KMS-11 (cell line): ENCODE results near the gene CLEC4G.

Experiments used
- H2AFZ ChIP-seq: fragments of 200-600 bp; sonication (generic); 2 replicates; pipeline ENCODE4 v1.6.1; 2016; ENCODE audit warnings: antibody characterized with exemption, mixed run types, low read depth
- H3K27ac ChIP-seq: fragments of 200-600 bp; sonication (generic); 2 replicates; pipeline ENCODE4 v1.6.1; 2016; ENCODE audit warnings: mild to moderate bottlenecking, mixed run types
- H3K27me3 ChIP-seq: fragments of 200-600 bp; sonication (generic); 2 replicates; pipeline ENCODE4 v1.6.1; 2017; ENCODE audit warnings: mild to moderate bottlenecking, low read depth, mixed run types, moderate library complexity; ENCODE audit not compliant: insufficient read depth
- H3K36me3 ChIP-seq: fragments of 200-600 bp; sonication (generic); 2 replicates; pipeline ENCODE4 v1.6.1; 2017; ENCODE audit warnings: mild to moderate bottlenecking, mixed run types; ENCODE audit not compliant: insufficient read depth
- H3K4me1 ChIP-seq: fragments of 200-600 bp; sonication (generic); 2 replicates; pipeline ENCODE4 v1.6.1; 2016; ENCODE audit warnings: mild to moderate bottlenecking, low read depth, mixed run types; ENCODE audit not compliant: poor library complexity, severe bottlenecking
- H3K4me2 ChIP-seq: fragments of 200-600 bp; sonication (generic); 2 replicates; pipeline ENCODE4 v1.7.0; 2016; ENCODE audit warnings: mild to moderate bottlenecking, mixed run types
- H3K4me3 ChIP-seq: fragments of 200-600 bp; sonication (generic); IDR thresholded peaks from 2 replicates; pipeline ENCODE4 v1.6.1; 2017; ENCODE audit warnings: low read depth, low read length, mixed read lengths; ENCODE audit not compliant: insufficient read depth
- H3K79me2 ChIP-seq: fragments of 200-600 bp; sonication (generic); 2 replicates; pipeline ENCODE4 v1.6.1; 2016; ENCODE audit warnings: low read depth, mixed run types; ENCODE audit not compliant: insufficient read depth
- H3K9ac ChIP-seq: fragments of 200-600 bp; sonication (generic); 2 replicates; pipeline ENCODE4 v1.6.1; 2016; ENCODE audit warnings: mild to moderate bottlenecking, mixed run types
- H4K20me1 ChIP-seq: fragments of 200-600 bp; sonication (generic); 2 replicates; pipeline ENCODE4 v1.6.1; 2016; ENCODE audit warnings: mild to moderate bottlenecking, mixed run types; ENCODE audit not compliant: insufficient read depth
- CTCF ChIP-seq: fragments of 200-600 bp; sonication (generic); conservative IDR thresholded peaks from 2 replicates; pipeline ENCODE4 v1.6.1; 2017; ENCODE audit warnings: low read depth, mild to moderate bottlenecking, antibody characterized with exemption, low read length, moderate library complexity, mixed read lengths

The CLEC4G gene

DNA sequence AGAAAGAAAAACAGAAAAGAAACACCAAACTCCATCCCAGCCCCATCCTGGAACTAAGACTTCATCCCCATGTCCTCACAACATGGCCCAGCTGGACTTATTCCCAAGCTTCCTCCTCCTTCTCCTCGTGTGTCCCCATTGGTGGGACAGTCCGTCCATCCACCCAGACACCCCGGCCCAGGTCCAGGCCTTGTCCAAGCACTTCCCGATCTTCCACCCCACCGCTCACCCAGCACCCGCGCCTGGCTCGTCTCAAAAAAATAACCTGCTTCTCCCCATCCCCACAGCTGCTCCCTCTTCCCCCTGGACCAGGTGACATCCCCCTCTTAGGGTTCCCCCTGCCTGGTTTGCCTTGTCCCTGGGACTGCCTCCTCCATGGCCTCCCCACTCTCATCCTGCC is 28.6 kb downstream of the CLEC4G start:
- Histone ChIP-seq H3K79me2 (no peaks in the 10 kb centered on the region), H2AFZ (no peak overlapping the region), H3K4me2 (no peak overlapping the region), H3K9ac (no peak overlapping the region), H4K20me1 (no peaks in the 10 kb centered on the region), H3K4me3 (no peak overlapping the region), H3K4me1 (no peaks in the 10 kb centered on the region), H3K27me3 (peaks cover 43% of the 10 kb centered on the region), H3K27ac (no peak overlapping the region), H3K36me3 (no peaks in the 10 kb centered on the region)
- TF ChIP-seq CTCF = no peak

DNA sequence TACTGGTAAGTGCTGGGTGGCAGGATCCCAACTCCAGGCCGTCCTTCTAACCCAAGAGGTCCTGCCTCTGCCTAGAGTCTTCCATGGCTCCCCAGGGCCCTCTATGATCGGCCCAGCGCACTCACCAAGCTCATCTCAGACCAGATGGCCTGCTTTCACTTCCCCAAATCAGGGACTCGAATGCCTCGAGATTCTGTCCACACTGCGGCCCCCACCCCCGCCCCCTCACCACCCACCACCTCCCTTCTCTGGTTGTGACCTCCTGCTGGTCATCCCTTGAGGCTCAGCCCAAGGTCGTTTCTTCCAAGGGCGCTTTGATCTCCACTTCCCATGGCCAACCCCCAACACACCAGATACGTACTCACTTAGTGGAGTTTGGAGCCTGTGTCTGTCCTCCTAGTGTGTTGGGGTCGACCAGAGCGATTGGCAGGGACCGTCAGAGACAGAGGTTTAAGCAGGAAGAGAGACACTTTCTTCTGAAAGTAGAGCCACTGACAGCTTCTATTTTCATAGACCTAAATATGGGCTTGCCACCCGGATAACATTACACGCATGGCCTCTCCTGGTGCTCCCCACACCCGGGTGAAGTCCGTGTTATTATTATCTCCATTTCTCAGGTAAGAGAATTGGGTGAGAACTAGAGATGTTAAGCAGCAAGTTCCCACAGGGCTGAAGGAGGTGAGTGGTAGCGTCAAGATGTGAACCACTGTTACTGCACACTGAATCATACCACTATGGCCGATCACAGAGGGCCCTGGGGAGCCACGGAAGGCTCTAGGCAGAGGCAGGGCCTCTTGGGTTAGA is 30.1 kb downstream of the CLEC4G start, which contains the start of gene FCER2:
Gene FCER2 (minus strand): TSS at position 478 of the 804 bp plus-strand sequence. CDS start 2,371 bp downstream, outside the sequence.
- Histone ChIP-seq H3K27ac (no peak within 1 kb of the TSS), H3K4me1 (no peaks in the 10 kb centered on the region), H3K9ac (no peak within 1 kb of the TSS), H3K4me2 (no peak within 1 kb of the TSS), H3K27me3 (peaks cover 46% of the 10 kb centered on the region), H3K36me3 (no peaks in the 10 kb centered on the region), H3K4me3 (no peak within 1 kb of the TSS), H3K79me2 (no peaks in the 10 kb centered on the region), H4K20me1 (no peaks in the 10 kb centered on the region), H2AFZ (no peak within 1 kb of the TSS)
- TF ChIP-seq CTCF = no peak

DNA sequence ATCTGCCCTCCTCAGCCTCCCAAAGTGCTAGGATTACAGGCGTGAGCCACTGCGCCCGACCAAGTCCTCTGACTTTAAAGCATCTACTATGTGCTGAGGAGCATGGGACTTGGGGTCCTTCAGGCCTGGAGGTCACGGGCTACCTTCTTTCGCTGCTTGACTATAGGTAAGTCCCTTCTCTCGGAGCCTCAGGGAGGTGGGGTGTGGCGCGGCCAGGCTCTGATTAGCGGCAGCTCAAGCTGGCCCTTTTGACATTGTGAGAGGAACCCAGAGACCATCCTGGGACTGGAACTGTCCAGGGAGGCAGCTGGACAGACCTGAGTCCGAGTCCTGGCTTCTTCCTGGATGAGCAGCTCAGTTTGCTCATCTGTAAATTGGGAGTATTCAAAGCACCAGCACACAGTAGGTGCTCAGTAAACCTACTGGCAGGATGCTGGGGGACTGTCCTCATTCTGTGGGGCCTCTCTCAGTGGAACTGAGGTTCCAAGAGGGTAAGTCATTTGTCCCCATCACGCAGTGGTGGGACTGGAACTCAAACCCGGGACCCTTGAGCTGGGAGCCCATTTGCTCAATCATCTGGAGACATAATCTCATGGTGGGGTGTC is 30.8 kb downstream of the CLEC4G start:
- Histone ChIP-seq H3K4me3 (no peak overlapping the region), H3K9ac (no peak overlapping the region), H2AFZ (no peak overlapping the region), H3K4me2 (no peak overlapping the region), H4K20me1 (no peaks in the 10 kb centered on the region), H3K4me1 (no peaks in the 10 kb centered on the region), H3K27me3 (peaks cover 48% of the 10 kb centered on the region), H3K27ac (no peak overlapping the region), H3K79me2 (no peaks in the 10 kb centered on the region), H3K36me3 (no peaks in the 10 kb centered on the region)
- TF ChIP-seq CTCF = no peak

- no peak overlapping the region for H3K4me2 ChIP-seq
Observed at GRCh38 chr19:7699417-7700401, 32.2 kb downstream of the CLEC4G start.

More at GRCh38 chr19:7699417-7700401, 32.2 kb downstream of the CLEC4G start:
- no peak overlapping the region for H3K4me3 ChIP-seq
- no peaks in the 10 kb centered on the region for H3K79me2 ChIP-seq
- H3K4me1 ChIP-seq = no peaks in the 10 kb centered on the region
- no peak overlapping the region for H2AFZ ChIP-seq
- H3K36me3 ChIP-seq = no peaks in the 10 kb centered on the region
- H3K9ac ChIP-seq = no peak overlapping the region
- H3K27ac ChIP-seq = no peak overlapping the region
- no peaks in the 10 kb centered on the region for H4K20me1 ChIP-seq
- peaks cover 55% of the 10 kb centered on the region for H3K27me3 ChIP-seq
- no peak for TF ChIP-seq CTCF
